GM23338 (cell line): ENCODE results near the gene MARCHF2.

Experiments
- CREB1 ChIP-seq: fragments of 250-450 bp; sonication (Bioruptor Pico); IDR thresholded peaks from 2 replicates; pipeline ENCODE4 v1.5.0; 2020; ENCODE audit warnings: low read depth, mild to moderate bottlenecking, moderate library complexity
- EZH2 ChIP-seq: fragments of 200-600 bp; sonication (generic); IDR thresholded peaks from one replicate; pipeline ENCODE4 v1.8.0; 2017; ENCODE audit warnings: antibody characterized with exemption, mild to moderate bottlenecking, low read depth; ENCODE audit not compliant: unreplicated experiment
- EZH2phosphoT487 ChIP-seq: fragments of 200-600 bp; sonication (generic); IDR thresholded peaks from one replicate; pipeline ENCODE4 v1.8.1; 2018; ENCODE audit warnings: antibody characterized with exemption; ENCODE audit not compliant: unreplicated experiment
- JUNB ChIP-seq: IDR thresholded peaks from one replicate; pipeline ENCODE4 v1.6.1; 2016; ENCODE audit warnings: antibody characterized with exemption; ENCODE audit not compliant: unreplicated experiment
- NANOG ChIP-seq: IDR thresholded peaks from 2 replicates; pipeline ENCODE4 v1.6.1; 2016; ENCODE audit warnings: antibody characterized with exemption, borderline replicate concordance
- POLR2AphosphoS5 ChIP-seq: IDR thresholded peaks from 2 replicates; pipeline ENCODE4 v1.6.1; 2016; ENCODE audit warnings: antibody characterized with exemption, low read depth
- STAT1 ChIP-seq: IDR thresholded peaks from one replicate; pipeline ENCODE4 v1.6.1; 2016; ENCODE audit warnings: antibody characterized with exemption; ENCODE audit not compliant: unreplicated experiment
- ZNF114 ChIP-seq: fragments of 250-450 bp; sonication (Bioruptor Pico); IDR thresholded peaks from 2 replicates; pipeline ENCODE4 v1.5.0; 2020; ENCODE audit warnings: mild to moderate bottlenecking, moderate library complexity
- ZNF331 ChIP-seq: fragments of 250-450 bp; sonication (Bioruptor Pico); IDR thresholded peaks from 2 replicates; pipeline ENCODE4 v1.5.0; 2020; ENCODE audit warnings: low read depth, mild to moderate bottlenecking, moderate library complexity
- TF ChIP-seq, protein P1 (sequence below), 2 experiments: fragments of 200-600 bp in 1 of 2; sonication (generic) in 1 of 2; conservative IDR thresholded peaks; 2 replicates each; pipeline versions ENCODE4 v1.5.1 to v1.6.1; 2016 to 2017; ENCODE audit warnings: antibody characterized with exemption in 2 of 2, low read depth in 2 of 2, mild to moderate bottlenecking in 2 of 2, moderate library complexity in 1 of 2
- TF ChIP-seq, protein P2 (sequence below): IDR thresholded peaks from one replicate; pipeline ENCODE4 v1.6.1; 2018; ENCODE audit warnings: antibody characterized with exemption; ENCODE audit not compliant: unreplicated experiment
- TF ChIP-seq, protein P3 (sequence below): fragments of 250-450 bp; sonication (Bioruptor Pico); IDR thresholded peaks from 2 replicates; pipeline ENCODE4 v1.5.0; 2020; ENCODE audit warnings: mild to moderate bottlenecking, moderate library complexity
- TF ChIP-seq, protein P4 (sequence below): IDR thresholded peaks from 2 replicates; pipeline ENCODE4 v1.6.1; 2016; ENCODE audit warnings: antibody characterized with exemption

DNA sequence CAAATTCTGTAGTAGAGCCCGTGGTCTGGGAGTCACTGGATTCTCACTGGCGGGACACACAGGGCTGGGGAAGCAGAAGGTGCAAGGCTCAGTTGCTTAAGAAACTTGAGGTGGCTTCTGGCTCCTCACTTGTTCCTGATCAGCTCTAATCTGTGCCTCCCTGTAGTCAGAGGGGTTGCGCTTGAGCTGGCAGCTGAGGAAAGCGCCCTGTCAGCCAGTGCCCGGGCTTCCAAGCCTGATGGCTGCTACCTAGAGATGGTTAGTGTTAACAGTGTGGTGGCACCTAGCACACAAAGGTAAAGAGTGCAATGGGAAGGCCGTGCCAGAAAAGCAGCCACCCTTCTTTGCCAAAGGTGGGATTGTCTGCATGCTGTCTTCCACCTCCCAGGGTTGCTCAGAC lies 40.5 kb downstream of the MARCHF2 start:
- TF ChIP-seq, protein P1, sequence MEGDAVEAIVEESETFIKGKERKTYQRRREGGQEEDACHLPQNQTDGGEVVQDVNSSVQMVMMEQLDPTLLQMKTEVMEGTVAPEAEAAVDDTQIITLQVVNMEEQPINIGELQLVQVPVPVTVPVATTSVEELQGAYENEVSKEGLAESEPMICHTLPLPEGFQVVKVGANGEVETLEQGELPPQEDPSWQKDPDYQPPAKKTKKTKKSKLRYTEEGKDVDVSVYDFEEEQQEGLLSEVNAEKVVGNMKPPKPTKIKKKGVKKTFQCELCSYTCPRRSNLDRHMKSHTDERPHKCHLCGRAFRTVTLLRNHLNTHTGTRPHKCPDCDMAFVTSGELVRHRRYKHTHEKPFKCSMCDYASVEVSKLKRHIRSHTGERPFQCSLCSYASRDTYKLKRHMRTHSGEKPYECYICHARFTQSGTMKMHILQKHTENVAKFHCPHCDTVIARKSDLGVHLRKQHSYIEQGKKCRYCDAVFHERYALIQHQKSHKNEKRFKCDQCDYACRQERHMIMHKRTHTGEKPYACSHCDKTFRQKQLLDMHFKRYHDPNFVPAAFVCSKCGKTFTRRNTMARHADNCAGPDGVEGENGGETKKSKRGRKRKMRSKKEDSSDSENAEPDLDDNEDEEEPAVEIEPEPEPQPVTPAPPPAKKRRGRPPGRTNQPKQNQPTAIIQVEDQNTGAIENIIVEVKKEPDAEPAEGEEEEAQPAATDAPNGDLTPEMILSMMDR (conservative IDR thresholded peaks at IDR 0.05; ENCODE audit: low read depth in 2 of 2): no peak
- TF ChIP-seq EZH2phosphoT487 (no peak), POLR2AphosphoS5 (no peak), CREB1 (CRISPR knock-in tag) (no peak), EZH2 (no peak), ZNF114 (CRISPR knock-in tag) (no peak), JUNB (no peak), STAT1 (no peak), ZNF331 (CRISPR knock-in tag) (no peak), NANOG (no peak)
- TF ChIP-seq, protein P2, sequence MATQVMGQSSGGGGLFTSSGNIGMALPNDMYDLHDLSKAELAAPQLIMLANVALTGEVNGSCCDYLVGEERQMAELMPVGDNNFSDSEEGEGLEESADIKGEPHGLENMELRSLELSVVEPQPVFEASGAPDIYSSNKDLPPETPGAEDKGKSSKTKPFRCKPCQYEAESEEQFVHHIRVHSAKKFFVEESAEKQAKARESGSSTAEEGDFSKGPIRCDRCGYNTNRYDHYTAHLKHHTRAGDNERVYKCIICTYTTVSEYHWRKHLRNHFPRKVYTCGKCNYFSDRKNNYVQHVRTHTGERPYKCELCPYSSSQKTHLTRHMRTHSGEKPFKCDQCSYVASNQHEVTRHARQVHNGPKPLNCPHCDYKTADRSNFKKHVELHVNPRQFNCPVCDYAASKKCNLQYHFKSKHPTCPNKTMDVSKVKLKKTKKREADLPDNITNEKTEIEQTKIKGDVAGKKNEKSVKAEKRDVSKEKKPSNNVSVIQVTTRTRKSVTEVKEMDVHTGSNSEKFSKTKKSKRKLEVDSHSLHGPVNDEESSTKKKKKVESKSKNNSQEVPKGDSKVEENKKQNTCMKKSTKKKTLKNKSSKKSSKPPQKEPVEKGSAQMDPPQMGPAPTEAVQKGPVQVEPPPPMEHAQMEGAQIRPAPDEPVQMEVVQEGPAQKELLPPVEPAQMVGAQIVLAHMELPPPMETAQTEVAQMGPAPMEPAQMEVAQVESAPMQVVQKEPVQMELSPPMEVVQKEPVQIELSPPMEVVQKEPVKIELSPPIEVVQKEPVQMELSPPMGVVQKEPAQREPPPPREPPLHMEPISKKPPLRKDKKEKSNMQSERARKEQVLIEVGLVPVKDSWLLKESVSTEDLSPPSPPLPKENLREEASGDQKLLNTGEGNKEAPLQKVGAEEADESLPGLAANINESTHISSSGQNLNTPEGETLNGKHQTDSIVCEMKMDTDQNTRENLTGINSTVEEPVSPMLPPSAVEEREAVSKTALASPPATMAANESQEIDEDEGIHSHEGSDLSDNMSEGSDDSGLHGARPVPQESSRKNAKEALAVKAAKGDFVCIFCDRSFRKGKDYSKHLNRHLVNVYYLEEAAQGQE: no peak
- TF ChIP-seq, protein P3, sequence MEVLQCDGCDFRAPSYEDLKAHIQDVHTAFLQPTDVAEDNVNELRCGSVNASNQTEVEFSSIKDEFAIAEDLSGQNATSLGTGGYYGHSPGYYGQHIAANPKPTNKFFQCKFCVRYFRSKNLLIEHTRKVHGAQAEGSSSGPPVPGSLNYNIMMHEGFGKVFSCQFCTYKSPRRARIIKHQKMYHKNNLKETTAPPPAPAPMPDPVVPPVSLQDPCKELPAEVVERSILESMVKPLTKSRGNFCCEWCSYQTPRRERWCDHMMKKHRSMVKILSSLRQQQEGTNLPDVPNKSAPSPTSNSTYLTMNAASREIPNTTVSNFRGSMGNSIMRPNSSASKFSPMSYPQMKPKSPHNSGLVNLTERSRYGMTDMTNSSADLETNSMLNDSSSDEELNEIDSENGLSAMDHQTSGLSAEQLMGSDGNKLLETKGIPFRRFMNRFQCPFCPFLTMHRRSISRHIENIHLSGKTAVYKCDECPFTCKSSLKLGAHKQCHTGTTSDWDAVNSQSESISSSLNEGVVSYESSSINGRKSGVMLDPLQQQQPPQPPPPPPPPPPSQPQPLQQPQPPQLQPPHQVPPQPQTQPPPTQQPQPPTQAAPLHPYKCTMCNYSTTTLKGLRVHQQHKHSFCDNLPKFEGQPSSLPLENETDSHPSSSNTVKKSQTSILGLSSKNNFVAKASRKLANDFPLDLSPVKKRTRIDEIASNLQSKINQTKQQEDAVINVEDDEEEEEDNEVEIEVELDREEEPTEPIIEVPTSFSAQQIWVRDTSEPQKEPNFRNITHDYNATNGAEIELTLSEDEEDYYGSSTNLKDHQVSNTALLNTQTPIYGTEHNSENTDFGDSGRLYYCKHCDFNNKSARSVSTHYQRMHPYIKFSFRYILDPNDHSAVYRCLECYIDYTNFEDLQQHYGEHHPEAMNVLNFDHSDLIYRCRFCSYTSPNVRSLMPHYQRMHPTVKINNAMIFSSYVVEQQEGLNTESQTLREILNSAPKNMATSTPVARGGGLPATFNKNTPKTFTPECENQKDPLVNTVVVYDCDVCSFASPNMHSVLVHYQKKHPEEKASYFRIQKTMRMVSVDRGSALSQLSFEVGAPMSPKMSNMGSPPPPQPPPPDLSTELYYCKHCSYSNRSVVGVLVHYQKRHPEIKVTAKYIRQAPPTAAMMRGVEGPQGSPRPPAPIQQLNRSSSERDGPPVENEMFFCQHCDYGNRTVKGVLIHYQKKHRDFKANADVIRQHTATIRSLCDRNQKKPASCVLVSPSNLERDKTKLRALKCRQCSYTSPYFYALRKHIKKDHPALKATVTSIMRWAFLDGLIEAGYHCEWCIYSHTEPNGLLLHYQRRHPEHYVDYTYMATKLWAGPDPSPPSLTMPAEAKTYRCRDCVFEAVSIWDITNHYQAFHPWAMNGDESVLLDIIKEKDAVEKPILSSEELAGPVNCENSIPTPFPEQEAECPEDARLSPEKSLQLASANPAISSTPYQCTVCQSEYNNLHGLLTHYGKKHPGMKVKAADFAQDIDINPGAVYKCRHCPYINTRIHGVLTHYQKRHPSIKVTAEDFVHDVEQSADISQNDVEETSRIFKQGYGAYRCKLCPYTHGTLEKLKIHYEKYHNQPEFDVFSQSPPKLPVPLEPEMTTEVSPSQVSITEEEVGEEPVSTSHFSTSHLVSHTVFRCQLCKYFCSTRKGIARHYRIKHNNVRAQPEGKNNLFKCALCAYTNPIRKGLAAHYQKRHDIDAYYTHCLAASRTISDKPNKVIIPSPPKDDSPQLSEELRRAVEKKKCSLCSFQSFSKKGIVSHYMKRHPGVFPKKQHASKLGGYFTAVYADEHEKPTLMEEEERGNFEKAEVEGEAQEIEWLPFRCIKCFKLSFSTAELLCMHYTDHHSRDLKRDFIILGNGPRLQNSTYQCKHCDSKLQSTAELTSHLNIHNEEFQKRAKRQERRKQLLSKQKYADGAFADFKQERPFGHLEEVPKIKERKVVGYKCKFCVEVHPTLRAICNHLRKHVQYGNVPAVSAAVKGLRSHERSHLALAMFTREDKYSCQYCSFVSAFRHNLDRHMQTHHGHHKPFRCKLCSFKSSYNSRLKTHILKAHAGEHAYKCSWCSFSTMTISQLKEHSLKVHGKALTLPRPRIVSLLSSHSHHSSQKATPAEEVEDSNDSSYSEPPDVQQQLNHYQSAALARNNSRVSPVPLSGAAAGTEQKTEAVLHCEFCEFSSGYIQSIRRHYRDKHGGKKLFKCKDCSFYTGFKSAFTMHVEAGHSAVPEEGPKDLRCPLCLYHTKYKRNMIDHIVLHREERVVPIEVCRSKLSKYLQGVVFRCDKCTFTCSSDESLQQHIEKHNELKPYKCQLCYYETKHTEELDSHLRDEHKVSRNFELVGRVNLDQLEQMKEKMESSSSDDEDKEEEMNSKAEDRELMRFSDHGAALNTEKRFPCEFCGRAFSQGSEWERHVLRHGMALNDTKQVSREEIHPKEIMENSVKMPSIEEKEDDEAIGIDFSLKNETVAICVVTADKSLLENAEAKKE (CRISPR knock-in tag): no peak
- TF ChIP-seq, protein P4, sequence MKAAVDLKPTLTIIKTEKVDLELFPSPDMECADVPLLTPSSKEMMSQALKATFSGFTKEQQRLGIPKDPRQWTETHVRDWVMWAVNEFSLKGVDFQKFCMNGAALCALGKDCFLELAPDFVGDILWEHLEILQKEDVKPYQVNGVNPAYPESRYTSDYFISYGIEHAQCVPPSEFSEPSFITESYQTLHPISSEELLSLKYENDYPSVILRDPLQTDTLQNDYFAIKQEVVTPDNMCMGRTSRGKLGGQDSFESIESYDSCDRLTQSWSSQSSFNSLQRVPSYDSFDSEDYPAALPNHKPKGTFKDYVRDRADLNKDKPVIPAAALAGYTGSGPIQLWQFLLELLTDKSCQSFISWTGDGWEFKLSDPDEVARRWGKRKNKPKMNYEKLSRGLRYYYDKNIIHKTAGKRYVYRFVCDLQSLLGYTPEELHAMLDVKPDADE: no peak
